Head of caudate nucleus (tissue), 42 donors: Measurements from ENCODE around the gene TMCO4.
"Not testable (repeated sequence)": the region's sequence is repeated elsewhere in the genome, so short reads cannot be mapped to it uniquely, and the experiment has no call there.

ENCODE experiments used
- DNase-seq, 42 donors: peaks; one replicate each; pipeline versions ENCODE4 v3.0.0 to v3.0.0-alpha.2; 2020 to 2021; ENCODE audit warnings: mixed read lengths in 7 of 42
- intact Hi-C: fragments of 100-400 bp; cut with DNase I; formaldehyde crosslinking; loops from one replicate; pipeline ENCODE4 v1.15.0; 2022

Gene TMCO4

DNA sequence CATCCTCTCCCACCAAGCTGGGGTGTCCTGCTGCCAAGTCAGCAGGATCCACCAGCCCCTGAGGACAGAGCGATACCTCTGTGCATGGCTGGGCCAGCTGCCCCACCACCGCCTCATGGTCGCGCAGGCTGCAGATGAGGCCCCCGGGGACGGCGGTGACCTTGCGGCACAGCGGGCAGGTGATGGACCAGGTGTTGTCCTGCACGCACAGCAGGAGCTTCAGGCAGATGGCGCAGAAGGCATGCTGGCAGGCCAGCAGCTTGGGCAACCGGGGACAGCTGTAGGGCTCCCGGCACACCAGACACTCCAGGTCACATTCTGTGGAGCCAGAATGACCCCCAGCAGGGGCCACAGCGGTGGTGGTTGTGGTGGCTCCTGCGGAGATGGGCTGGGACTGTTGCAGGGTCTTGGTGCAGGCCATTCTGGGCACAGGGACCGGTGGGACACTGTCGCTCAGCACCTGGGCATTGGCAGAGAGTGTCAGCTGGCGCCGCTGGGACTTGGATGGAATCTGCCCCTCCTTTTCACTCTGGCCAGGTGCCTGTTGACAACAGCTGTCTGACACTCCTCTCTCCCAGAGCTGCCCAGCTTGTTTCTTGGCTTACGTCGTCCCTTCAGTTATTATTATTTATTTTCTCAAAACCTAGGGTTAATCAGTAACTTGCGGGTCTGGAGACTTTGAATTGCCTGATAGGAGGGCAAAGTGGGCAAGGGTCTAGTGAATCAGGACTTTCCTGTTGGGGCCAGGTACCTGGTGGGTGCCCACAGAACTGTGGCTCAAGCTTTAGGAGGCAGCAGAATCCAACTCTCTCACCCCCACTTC lies 15.2 kb upstream of the TMCO4 start, which contains the start of gene RNF186:
TSS of gene RNF186 (minus strand) at position 603 of the 823 bp plus-strand sequence. CDS start at position 421, 182 bp downstream.
- no peak for DNase-seq
- intact Hi-C loops = no loop called here

DNA sequence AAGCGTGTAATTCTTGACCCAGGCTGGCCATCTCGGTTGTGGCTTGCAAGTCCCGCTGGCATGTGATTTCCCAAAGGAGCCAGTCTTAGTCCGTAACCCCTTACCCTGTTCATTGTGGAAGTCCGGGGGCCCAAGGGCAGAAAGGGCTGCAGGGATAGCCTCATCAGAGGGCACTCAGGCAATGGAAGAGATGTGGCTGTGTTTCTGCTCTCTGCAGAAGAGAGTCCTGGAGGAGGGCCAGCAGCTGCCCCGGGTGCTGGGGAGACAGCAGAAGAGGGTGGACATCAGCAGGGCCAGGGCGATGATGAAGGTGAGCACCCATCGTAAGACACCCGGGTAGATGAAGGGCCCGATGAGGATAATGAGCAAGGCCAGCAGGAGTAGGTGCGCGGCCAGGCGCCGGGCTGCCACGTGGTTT lies 14.5 kb upstream of the TMCO4 start:
- intact Hi-C loops = no loop called here
- DNase-seq = no peak

DNA sequence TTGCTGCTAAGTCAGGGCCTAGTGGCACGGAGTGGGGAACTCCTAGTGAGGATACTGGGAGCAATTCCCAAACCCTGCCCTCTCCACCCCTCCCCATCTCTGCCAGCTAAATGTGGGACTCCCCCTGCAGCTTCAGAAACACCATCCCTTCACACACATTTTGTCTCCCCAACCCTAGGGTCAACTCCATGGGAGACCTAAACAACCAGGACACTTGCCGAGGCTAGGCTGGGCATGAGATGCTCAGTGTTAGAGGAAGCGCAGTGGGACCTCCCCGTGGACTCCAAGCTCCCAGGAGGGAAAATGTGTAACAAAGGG lies 13.9 kb upstream of the TMCO4 start:
- no peak for DNase-seq
- intact Hi-C loops = no loop called here

DNA sequence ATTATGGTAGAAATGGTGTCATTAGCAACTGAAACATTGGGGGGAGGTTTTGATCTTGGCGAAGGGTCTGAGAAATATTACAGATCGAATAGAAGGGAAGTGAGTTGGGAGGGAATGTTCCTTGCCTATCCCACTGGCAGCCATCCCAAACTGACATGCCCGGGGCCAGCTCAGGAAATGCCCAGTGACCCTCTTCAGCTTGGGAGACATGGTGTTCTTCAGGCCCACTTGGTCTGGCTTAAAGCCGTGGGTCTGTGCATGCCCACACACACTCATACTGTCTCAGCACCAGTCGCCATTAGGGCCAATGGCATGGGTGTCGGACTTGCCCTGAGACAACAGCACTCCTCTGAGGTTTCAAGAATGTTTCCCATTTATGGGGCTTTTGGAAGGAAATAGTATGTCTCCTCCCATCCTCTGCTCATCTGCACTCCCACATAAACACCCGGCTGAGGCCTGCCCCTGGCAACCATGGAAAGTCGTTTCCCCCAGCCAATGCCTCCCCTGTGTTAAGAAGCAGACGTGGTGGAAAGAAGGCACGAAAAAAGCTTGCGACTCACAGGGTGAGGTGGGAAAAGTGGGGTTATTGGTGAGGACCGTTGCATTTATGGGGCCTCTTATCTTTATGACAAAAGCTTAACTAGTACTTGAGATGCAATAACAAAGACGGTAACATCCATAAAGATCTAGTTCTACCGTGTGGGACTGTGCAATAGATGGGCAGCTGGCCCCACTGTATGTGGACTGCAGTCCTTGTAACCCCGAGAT lies 13.3 kb upstream of the TMCO4 start:
- intact Hi-C loops = no loop called here
- DNase-seq = no peak

DNA sequence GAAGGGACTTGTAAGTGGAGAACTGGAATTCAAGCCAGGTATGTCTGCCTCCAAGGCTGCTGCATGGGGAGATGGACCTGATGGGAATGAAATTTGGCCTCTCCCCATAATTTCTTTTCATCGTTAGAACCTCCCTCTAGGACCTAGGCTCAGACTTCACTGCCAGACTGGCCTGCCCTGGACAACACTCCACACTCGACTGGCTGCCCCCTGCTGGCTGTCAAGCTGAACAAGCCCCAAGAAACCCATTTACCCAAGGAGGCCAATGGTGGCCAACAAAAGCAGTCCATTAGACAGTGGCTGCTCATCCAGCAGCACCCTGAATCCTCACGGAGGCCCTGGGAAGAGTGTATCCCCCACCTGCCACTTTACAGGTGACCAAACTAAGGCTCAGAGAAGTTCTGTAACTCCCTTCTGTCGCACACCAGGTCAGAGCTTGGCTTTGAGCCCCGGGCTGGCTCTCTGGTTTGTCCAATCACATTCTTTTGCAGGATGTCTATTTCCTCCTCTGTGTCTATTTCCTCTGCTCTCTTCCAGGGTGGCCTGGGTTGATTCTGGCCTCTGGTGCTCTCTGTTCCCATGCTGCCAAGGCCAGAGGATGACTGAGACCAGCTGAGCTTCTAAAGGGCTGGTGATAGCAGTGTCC lies 11.6 kb upstream of the TMCO4 start:
- intact Hi-C loops = no loop called here
- peak in 24 of 42 donors; percentile 6 to 59 (median 26) for DNase-seq

DNA sequence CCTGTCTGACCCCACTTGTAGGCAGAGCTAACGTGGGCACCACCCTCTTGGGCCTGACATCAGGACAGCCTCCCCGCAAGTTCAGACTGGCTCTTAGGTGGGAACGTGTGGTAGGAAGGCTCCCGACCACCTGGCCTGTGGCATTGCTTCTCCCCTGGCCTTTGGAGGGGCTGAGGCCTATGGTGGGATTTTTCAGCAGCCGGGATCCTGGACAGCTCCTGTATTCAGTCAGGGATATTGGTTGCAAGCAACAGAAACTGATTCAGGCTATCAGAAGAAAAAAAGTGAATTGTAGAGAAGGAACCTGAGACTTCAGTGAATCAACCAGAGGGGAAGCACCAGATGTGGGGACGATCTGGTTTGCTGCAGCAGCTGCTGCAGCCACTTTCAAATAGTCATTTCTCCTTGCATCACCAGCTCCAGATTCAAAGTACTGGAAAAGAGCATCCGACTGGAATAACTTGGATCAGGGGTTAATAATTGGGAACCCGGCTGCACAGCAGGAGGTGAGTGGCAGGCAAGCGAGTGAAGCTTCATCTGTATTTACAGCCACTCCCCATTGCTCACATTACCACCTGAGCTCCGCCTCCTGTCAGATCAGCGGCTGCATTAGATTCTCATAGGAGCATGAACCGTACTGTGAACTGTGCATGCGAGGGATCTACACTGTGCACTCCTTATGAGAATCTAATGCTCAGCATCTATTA lies 9.5 kb upstream of the TMCO4 start:
- no peak for DNase-seq
- intact Hi-C loops = no loop called here

DNA sequence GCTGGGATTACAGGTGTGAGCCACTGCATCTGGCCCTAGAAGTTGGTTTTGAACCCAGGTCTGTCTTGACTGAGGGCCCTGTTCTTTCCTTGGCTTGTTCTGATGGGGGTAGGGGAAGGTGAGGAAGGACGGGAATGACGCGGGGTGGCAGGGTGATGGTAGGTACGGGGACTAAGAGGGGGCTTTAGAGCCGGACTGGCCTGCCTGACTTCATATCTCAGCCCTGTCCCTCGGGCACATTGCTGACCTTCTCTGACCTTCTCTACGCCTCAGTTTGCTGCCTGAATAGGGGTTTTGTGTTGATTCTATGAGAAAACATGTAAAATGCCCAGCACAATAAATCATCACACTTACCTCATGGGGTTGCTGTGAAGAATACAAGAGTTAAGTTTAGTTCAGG lies 8.6 kb upstream of the TMCO4 start:
- intact Hi-C loops = no loop called here
- DNase-seq = no peak

DNA sequence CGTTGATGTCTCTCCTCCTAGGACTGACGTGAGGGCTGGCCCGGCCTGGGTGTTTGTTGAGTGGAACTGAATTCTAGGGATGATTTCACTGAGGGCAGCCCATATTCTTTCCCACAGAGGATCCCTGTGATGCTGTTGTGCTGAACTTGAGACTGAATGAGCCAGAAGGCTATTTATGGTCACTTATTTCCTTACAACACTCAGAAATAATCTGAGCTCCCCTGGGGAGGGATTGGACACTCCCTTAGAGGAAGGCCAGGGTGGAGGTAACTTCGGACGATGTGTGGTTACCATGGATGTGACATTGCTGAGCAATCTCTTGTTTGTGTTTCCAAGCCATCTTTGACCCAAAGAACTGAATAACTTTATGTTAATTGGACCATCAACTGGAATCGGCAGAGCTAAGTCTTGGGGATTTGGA lies 5.1 kb upstream of the TMCO4 start:
- DNase-seq = no peak
- intact Hi-C loops = no loop called here

DNA sequence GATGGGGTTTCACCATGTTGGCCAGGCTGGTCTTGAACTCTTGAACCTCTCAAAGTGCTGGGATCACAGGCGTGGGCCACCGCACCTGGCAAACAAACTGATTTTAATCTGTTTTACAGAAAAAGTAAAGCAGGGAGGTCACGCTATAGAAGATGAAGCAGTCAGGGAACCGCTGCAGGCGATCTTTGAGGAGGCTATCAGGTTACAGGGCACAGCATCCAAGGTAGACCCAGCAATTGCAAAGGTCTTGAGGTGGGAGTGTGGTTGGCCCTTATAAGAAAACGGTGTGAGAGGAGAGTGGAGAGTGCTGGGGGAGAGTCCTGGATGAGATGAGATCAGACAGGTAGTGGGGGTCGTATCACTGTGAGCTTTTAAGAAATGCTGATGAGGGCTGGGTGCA lies 2.6 kb upstream of the TMCO4 start:
- intact Hi-C loops = no loop called here
- DNase-seq = no peak

DNA sequence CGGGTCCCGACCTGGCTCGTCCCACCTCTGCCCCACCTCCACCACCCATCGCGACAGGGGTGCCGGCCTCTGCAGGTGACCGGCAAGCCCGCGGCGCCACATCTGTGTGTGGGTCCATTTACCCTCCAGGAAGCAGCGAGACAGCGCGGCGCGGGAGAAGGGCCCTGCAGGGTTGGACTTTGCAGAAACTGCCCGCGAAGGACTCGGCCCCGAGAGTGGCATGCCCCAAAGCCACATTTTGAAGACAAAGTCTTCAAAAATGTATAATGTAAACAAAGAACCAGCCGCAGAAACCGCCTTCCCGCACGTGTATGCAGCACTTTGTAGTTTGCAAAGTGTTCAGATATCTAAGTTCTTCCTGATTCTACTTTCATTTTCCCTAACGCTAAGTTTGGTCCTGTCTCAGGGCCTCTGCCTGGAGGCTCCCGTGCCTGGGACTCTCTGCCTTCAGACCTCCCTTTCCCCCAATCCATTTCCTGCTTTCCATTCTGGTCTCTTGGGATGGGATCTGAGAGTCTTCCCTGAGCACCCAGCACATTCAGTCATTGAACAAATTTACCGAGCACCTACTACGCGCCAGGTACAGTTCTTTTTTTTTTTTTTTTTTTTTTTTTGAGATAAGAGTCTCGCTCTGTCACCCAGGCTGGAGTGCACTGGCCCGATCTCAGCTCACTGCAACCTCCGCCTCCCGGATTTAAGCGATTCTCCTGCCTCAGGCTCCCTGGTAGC lies 524 bp upstream of the TMCO4 start:
- intact Hi-C loops = no loop called here
- DNase-seq = peak in 26 of 42 donors; percentile 5 to 53 (median 22)

DNA sequence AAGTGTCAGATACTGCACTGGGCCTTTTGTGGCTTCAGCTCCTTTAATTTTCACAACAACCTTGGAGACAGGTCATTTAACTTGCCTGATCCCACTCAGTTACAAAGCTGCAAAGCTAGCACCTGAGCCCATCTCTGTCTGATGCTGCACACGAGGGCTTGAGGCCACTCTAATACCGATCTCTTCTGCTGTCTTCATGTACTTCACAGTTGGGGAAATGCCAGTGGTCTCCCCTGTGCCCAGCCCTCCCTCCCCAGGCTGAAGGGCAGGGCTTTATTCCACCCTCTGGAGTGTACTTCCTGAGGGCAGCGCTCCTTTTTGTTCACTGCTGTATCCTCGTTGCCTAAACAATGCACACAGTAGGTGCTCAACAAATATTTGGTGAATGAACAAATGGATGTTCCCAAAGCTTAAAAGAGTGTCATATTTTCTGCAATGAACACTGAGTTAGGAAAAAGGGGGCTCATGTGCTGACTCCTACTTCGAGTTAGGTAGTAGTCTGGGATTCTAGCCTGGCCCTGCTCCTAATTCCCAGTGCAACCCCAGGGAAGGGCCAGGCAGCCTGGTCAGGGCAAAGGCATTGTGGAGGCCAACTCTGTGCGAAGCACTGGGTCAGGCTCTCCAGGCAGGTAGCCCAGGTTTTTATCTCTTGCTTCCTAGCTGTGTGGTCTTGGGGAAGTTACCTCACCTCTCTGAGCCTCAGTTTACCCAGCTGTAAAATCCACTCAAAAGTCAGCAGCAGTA lies 1.1 kb downstream of the TMCO4 start:
- no peak for DNase-seq
- intact Hi-C loops = no loop called here

DNA sequence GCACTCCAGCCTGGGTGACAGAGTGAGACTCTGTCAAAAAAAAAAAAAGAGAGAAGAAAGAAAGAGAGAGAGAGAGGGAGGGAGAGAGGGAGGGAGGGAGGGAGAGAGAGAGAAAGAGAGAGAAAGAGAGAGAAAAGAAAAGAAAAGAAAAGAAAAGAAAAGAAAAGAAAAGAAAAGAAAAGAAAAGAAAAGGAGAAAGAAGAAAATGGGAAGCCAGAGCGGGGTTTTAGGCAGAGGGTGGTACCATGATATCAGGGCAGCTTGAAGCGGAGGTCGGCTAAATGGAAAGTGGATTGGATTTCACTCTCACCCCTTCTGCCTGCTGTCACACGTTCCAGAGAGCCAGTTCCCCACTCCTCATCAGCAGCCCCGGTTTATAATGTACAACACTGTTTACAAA lies 1.9 kb downstream of the TMCO4 start:
- intact Hi-C loops = no loop called here
- DNase-seq = no peak

DNA sequence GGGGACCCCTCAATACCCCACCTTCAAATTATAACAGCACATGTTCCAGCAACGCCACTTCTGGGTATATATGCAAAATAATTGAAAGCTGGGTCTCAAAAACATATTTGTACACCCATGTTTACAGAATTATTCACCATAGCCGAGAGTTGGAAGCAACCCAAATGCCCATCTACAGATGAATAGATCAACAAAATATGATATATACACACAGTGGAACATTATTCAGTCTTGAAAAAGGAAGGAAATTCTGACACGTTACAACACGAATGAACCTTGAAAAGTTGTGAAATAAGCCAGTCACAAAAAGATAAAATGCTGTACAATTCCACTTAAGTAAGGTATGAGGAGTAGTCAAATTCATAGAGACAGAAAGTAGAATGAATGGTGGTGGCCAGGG lies 5.1 kb downstream of the TMCO4 start:
- intact Hi-C loops = no loop called here
- no peak for DNase-seq

DNA sequence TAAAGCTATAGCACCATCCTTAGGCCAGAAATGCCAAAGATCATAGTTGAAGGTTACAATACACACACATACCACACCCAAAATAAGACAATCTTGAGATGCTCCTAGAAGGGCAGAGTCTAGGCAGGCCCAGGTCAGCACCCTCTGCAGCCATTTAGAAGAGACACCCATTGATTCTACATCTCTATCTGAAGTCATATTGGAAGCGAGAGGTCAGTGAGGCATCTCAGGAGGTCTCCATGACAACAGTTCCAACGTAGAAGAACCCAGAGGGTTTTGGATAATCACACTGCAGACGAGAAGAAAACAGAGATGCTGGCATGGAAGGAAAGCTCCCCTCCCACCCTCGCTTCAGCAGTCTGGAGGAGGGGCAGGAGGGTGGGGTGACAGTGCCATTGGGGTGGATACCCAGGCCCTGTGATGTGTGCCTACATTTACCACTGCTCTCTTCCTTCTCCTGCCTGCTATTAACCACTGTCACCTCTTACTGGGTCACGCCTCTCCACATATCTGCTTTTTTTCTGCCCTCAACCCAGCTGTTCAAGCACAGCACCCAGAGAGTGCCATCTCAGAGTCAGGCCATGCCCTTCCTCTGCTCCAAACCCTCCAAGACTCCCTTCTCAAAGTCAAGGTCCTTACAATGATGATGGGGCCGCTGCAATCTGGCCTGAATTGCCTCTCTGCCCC lies 6.2 kb downstream of the TMCO4 start:
- intact Hi-C loops = no loop called here
- no peak for DNase-seq

DNA sequence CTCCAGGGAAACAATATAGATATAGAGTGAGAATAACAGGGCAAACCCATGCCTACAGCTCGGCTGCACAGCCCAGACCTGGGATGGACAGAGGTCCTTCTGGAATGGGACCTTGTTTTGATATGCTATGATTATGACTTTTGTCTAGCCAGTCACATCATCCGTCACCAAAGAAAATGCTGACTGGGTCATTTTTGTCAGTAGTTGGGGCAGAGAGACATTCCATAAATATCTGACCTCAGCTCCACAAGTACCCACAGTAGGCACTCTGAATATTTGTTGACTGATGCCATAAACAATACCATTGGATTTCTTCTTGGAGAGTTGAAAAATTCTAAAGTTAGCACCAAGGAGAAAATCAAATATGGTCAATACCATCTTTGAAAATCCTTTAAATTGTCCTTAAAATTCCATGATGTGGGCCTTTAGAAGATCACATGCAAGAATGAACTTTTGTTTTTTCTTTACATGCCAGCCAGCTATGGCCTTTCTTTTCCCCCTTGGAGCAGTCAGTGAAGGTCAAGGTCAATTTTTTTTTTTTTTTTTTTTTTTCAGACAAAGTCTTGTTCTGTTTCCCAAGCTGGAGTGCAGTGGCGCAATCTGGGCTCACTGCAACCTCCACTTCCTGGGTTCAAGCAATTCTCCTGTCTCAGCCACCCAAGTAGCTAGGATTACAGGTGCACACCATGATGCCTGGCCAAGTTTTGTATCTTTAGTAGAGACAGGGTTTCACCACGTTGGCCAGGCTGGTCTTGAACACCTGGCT lies 7.3 kb downstream of the TMCO4 start:
- no peak for DNase-seq
- intact Hi-C loops = no loop called here

DNA sequence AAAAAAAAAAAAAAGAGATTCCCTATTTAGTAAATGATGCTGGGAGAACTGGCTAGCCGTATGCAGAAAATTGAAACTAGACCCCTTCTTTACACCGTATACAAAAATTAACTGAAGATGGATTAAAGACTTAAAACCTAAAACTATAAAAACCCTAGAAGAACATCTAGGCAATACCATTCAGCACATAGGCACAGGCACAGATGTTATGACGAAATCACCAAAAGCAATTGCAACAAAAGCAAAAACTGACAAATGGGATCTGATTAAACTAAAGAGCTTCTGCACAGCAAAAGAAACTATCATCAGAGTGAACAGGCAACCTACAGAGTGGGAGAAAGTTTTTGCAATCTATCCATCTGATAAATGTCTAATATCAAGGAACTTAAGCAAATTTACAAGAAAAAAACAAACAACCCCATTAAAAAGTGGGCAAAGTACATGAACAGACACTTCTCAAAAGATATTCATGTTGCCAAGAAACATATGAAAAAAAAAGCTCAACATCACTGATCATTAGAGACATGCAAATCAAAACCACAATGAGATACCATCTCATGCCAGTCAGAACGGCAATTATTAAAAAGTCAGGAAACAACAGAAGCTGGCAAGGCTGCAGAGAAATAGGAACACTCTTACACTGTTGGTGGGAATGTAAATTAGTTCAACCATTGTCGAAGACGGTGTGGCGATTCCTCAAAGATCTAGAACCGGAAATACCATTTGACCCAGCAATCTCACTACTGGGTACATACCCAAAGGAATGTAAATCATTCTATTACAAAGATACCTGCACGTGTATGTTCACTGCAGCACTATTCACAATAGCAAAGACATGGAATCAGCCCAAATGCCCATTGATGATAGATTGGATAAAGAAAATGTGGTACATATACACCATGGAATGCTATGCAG lies 9.4 kb downstream of the TMCO4 start:
- DNase-seq, intact Hi-C loops: not testable (repeated sequence)
